Common myeloid progenitor, CD34-positive (primary cell): ENCODE results near the gene ANKRD50.

Source experiments
- CTCF ChIA-PET: fragments of 350-600 bp; sonication (Branson Sonifier 250); formaldehyde crosslinking; loops from one replicate; lab custom pipeline; 2021; ENCODE audit warnings: antibody characterized with exemption; lab: Charles Lee
- POLR2A ChIA-PET: fragments of 350-600 bp; sonication (Branson Sonifier 250); formaldehyde crosslinking; loops from one replicate; lab custom pipeline; 2021; ENCODE audit warnings: antibody characterized with exemption; lab: Charles Lee
- DNase-seq, 3 donors: peaks; one replicate each; pipeline versions ENCODE4 v3.0.0 to v3.0.0-alpha.2; 2013
- H3K27ac ChIP-seq, 2 experiments: 1 replicate in 1 of 2; 2 replicates in 1 of 2; pipeline ENCODE4 v1.7.0; 2013; ENCODE audit warnings: inconsistent platforms in 2 of 2, low read length in 2 of 2, mild to moderate bottlenecking in 2 of 2, low read depth in 1 of 2, moderate library complexity in 1 of 2; ENCODE audit not compliant: severe bottlenecking in 2 of 2, insufficient read depth in 1 of 2, poor library complexity in 1 of 2
- H3K27me3 ChIP-seq, 5 experiments: replicated peaks in 2 of 5; 1 replicate in 3 of 5; 2 replicates in 2 of 5; pipeline versions ENCODE4 v1.6.1 to v1.7.0; 2013; ENCODE audit warnings: low read length in 4 of 5, mild to moderate bottlenecking in 2 of 5, moderate library complexity in 2 of 5, inconsistent platforms in 1 of 5; ENCODE audit not compliant: insufficient read depth in 5 of 5, control insufficient read depth in 4 of 5
- H3K36me3 ChIP-seq, 4 experiments: 1 replicate in 2 of 4; 2 replicates in 2 of 4; pipeline versions ENCODE4 v1.6.1 to v1.7.0; 2013; ENCODE audit warnings: low read length in 3 of 4, control low read depth in 1 of 4, mild to moderate bottlenecking in 1 of 4; ENCODE audit not compliant: control insufficient read depth in 4 of 4, insufficient read depth in 4 of 4
- H3K4me1 ChIP-seq, 4 experiments: 1 replicate in 3 of 4; 2 replicates in 1 of 4; pipeline versions ENCODE4 v1.6.1 to v1.7.1; 2013; ENCODE audit warnings: low read length in 3 of 4, mild to moderate bottlenecking in 3 of 4, control low read depth in 1 of 4, inconsistent platforms in 1 of 4, moderate library complexity in 1 of 4; ENCODE audit not compliant: control insufficient read depth in 4 of 4, insufficient read depth in 4 of 4; ENCODE audit errors: control extremely low read depth in 1 of 4
- H3K4me3 ChIP-seq, 7 experiments: 1 replicate in 4 of 7; 2 replicates in 3 of 7; pipeline versions ENCODE4 v1.5.1 to v1.7.0; 2013; ENCODE audit warnings: mild to moderate bottlenecking in 7 of 7, low read length in 6 of 7, moderate library complexity in 6 of 7, inconsistent platforms in 2 of 7, low read depth in 2 of 7, control low read depth in 1 of 7; ENCODE audit not compliant: insufficient read depth in 4 of 7, control insufficient read depth in 1 of 7; ENCODE audit errors: extremely low read depth in 1 of 7
- H3K9me3 ChIP-seq, 5 experiments: 1 replicate in 4 of 5; 2 replicates in 1 of 5; pipeline versions ENCODE4 v1.6.1 to v1.7.1; 2013; ENCODE audit warnings: low read length in 4 of 5, mild to moderate bottlenecking in 2 of 5, inconsistent platforms in 1 of 5, low read depth in 1 of 5, moderate library complexity in 1 of 5; ENCODE audit not compliant: control insufficient read depth in 4 of 5, insufficient read depth in 2 of 5; ENCODE audit errors: control extremely low read depth in 1 of 5
- WGBS: methylation state at CpG from one replicate; pipeline ENCODE4 v1.1.5; 2013; ENCODE audit not compliant: insufficient coverage; 5-methylcytosine and 5-hydroxymethylcytosine counted together

The ANKRD50 gene

DNA sequence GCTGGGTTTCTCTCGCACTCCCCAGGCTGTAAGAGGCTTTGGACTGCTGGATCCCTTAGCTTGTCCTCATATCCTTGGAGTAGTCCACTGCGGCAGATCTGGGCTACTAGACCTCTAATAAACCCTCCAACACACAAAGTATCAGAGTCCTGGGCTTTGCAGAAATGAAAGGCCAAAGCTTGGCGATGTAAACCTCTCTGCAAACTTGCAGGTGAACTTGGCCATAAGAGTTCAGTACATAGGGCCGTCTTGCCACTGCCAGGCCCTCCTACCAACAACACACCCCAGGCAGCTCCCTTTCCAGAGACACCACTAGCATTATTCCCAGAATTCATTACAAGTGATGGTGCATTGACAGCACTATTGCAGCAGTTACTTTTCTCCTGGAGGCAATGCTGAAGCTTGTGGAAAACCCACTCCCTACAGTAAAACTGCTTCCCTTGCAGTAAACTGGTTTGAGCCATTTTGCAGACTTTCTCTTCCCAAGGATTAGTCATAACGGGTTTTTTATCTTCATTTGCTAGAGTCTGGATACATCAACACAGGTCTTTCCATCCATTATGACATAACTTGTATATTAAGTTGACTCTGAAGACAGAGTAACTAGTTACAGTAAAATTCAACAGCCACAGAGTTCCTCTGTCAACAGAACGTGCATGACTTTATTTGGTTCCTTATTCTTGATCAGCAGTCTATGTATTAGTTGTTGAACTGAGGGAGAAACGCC lies 2.4 kb downstream of the ANKRD50 start:
- POLR2A ChIA-PET: no interaction called here
- no peaks in the 10 kb centered on the region for H3K27me3 ChIP-seq
- H3K9me3 ChIP-seq: no peaks in the 10 kb centered on the region
- H3K4me3 ChIP-seq: peak overlapping the region in 6 of 7 experiments; percentile 34 to 98 (median 88)
- CTCF ChIA-PET: interaction anchor here (2.0 kb wide), 1 partner anchor 41 kb away, joined by 5 read pairs; no protein-coding TSS in a partner anchor
- 82% methylated on average over 5 of the region's 7 CpGs for WGBS
- DNase-seq: peak in 2 of 3 donors; percentile 41 to 42
- H3K4me1 ChIP-seq: peaks cover 17 to 48% (median 33%) of the 10 kb centered on the region in 4 experiments
- peaks cover 0 to 5% (median 2%) of the 10 kb centered on the region in 4 experiments for H3K36me3 ChIP-seq
- peak overlapping the region in 1 of 2 experiments; percentile 98 for H3K27ac ChIP-seq

- DNase-seq: peak in 2 of 3 donors; percentile 20 to 23
- H3K36me3 ChIP-seq: peaks cover 0 to 7% (median 2%) of the 10 kb centered on the region in 4 experiments
- no CpG with 5 or more reads among the region's 1 CpG for WGBS
- POLR2A ChIA-PET: no interaction called here
- peaks cover 17 to 44% (median 31%) of the 10 kb centered on the region in 4 experiments for H3K4me1 ChIP-seq
- H3K9me3 ChIP-seq: no peaks in the 10 kb centered on the region
- H3K4me3 ChIP-seq: no peak overlapping the region
- no peaks in the 10 kb centered on the region for H3K27me3 ChIP-seq
- CTCF ChIA-PET: interaction anchor here (2.0 kb wide), 1 partner anchor 40 kb away, joined by 5 read pairs; no protein-coding TSS in a partner anchor
- no peak overlapping the region for H3K27ac ChIP-seq
These were observed 3.8 kb downstream of the ANKRD50 start for GRCh38 chr4:124708517-124709300.

- H3K4me1 ChIP-seq: peaks cover 10 to 22% (median 13%) of the 10 kb centered on the region in 4 experiments
- POLR2A ChIA-PET: no interaction called here
- H3K27ac ChIP-seq: no peak overlapping the region
- peaks cover 4 to 12% (median 6%) of the 10 kb centered on the region in 4 experiments for H3K36me3 ChIP-seq
- H3K27me3 ChIP-seq: no peaks in the 10 kb centered on the region
- no peak overlapping the region for H3K4me3 ChIP-seq
- CTCF ChIA-PET: no interaction called here
- no peak for DNase-seq
- H3K9me3 ChIP-seq: no peaks in the 10 kb centered on the region
- WGBS: 100% methylated on average over 1 of the region's 2 CpGs
These were observed 7.1 kb downstream of the ANKRD50 start for GRCh38 chr4:124705393-124705792.

DNA sequence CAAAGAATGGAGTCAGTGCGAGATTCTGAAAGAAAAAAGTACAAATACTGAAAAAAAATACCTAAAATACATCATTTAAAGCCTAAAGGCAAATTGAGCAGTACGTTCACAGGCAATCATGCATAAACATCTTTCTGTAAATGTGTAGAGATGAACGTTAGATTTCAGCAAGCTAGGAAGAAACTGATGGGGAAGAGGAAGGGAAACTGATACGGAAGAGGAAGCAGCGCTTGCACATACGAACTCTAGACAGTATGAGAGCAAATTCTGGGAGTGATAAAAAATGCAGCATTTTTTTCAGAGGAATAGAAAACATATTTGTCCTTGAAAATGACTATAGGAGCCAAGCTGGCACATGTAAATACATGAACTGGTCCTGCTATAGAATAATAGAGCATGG lies 9.4 kb downstream of the ANKRD50 start:
- DNase-seq: no peak
- H3K27ac ChIP-seq: no peak overlapping the region
- 89% methylated on average over 5 of the region's 6 CpGs for WGBS
- peaks cover 6 to 16% (median 10%) of the 10 kb centered on the region in 4 experiments for H3K36me3 ChIP-seq
- CTCF ChIA-PET: interaction anchor here (1.5 kb wide), 1 partner anchor 24 kb away, joined by 3 read pairs; no protein-coding TSS in a partner anchor
- no peak overlapping the region for H3K4me3 ChIP-seq
- H3K4me1 ChIP-seq: peaks cover 0 to 2% (median under 1%) of the 10 kb centered on the region in 4 experiments
- POLR2A ChIA-PET: no interaction called here
- no peaks in the 10 kb centered on the region for H3K27me3 ChIP-seq
- H3K9me3 ChIP-seq: no peaks in the 10 kb centered on the region

DNA sequence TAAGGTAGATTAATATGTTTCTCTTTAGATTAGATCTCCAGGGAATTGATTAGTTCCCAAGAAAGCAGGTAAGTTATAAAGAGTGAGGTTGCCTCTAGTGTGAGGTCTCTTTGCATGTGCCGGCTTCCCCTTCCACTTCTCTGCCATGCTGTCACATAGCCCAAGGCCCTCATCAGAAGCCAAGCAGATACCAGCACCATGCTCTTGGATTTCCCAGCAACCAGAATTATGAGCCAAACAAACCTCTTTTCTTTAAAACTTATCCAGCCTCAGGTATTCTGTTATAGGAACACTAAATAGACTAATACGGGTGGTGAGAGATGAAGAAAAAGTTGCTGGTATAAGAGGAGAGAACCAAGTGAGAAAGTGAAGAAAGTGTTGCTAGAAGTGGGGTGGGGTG lies 15.1 kb downstream of the ANKRD50 start:
- Histone ChIP-seq H3K4me1 (no peaks in the 10 kb centered on the region), H3K27ac (no peak overlapping the region), H3K36me3 (peaks cover 13 to 23% (median 17%) of the 10 kb centered on the region in 4 experiments), H3K9me3 (peaks cover 0 to 15% (median 4%) of the 10 kb centered on the region in 5 experiments), H3K4me3 (no peak overlapping the region), H3K27me3 (no peaks in the 10 kb centered on the region)
- DNase-seq: no peak
- WGBS: 100% methylated on average over 2 of the region's 2 CpGs
- POLR2A ChIA-PET: no interaction called here
- CTCF ChIA-PET: no interaction called here

- DNase-seq: peak in 2 of 3 donors; percentile 14 to 29
- CTCF ChIA-PET: interaction anchor here (1.6 kb wide), 1 partner anchor 10 kb away, joined by 3 read pairs; no protein-coding TSS in a partner anchor
- POLR2A ChIA-PET: no interaction called here
- H3K4me1 ChIP-seq: no peaks in the 10 kb centered on the region
- H3K4me3 ChIP-seq: no peak overlapping the region
- H3K27me3 ChIP-seq: no peaks in the 10 kb centered on the region
- H3K9me3 ChIP-seq: peaks cover 0 to 15% (median 4%) of the 10 kb centered on the region in 5 experiments
- no peak overlapping the region for H3K27ac ChIP-seq
- peaks cover 16 to 27% (median 21%) of the 10 kb centered on the region in 4 experiments for H3K36me3 ChIP-seq
These were observed 16.4 kb downstream of the ANKRD50 start for GRCh38 chr4:124696182-124696581.
